HepG2 (cell line): ENCODE results near the gene TMTC2. TPM values are rescaled to one million over a fixed set of nuclear protein-coding genes. Genes with fewer than 3 reads are reported as not detected.

ENCODE experiments used
- ATAC-seq: fragments of 200-7000 bp; cut with Tn5 transposase; 3 replicates; pipeline ENCODE4 v1.9.1; 2020; ENCODE audit warnings: mild to moderate bottlenecking, moderate library complexity
- BruUV-seq: library from RNA; stranded (reverse); fragments of 400-500 nt; replicated peaks from 2 replicates; lab custom pipeline; 2021; lab: Mats Ljungman, UMichigan
- CTCF ChIA-PET: fragments of 300-600 bp; formaldehyde crosslinking; extraction: SDS; loops from one replicate; lab custom pipeline; 2021; ENCODE audit warnings: low total read pairs, inconsistent platforms, low intra/inter-chr PET ratio; lab: Yijun Ruan, JAX
- POLR2A ChIA-PET: fragments of 350-600 bp; sonication (Branson Sonifier 250); formaldehyde crosslinking; loops from one replicate; lab custom pipeline; 2020; ENCODE audit warnings: antibody characterized with exemption, inconsistent platforms; lab: Yijun Ruan, JAX
- DNase-seq: peaks from one replicate; pipeline ENCODE4 v3.0.0-alpha.2; 2015; ENCODE audit warnings: low spot score
- FAIRE-seq: peaks from 3 replicates; lab custom pipeline; 2011; peaks lifted over from hg19 to GRCh38; lab: Jason Lieb, UNC
- H2AFZ ChIP-seq: one replicate; pipeline ENCODE4 v1.6.1; 2011; ENCODE audit warnings: low read length, inconsistent platforms
- H3K27ac ChIP-seq: fragments of 300-600 bp; 3 replicates; pipeline ENCODE4 v1.8.0; 2011; ENCODE audit warnings: mixed run types, mild to moderate bottlenecking, mixed read lengths, low read length, inconsistent platforms; ENCODE audit not compliant: insufficient read depth; ENCODE audit errors: extremely low read length
- H3K27me3 ChIP-seq, 2 experiments: fragments of 200-600 bp in 1 of 2; 2 replicates in 1 of 2; 3 replicates in 1 of 2; pipeline versions ENCODE4 v1.6.0 to v1.8.0; 2011; ENCODE audit warnings: low read length in 2 of 2, mild to moderate bottlenecking in 2 of 2, moderate library complexity in 2 of 2, inconsistent platforms in 1 of 2; ENCODE audit not compliant: insufficient read depth in 2 of 2, control insufficient read depth in 1 of 2
- H3K36me3 ChIP-seq, 2 experiments: fragments of 200-600 bp in 1 of 2; replicated peaks in 1 of 2; 2 replicates in 1 of 2; 3 replicates in 1 of 2; pipeline versions ENCODE4 v1.5.1 to v1.8.0; 2011; ENCODE audit warnings: low read length in 2 of 2, inconsistent platforms in 1 of 2; ENCODE audit not compliant: insufficient read depth in 2 of 2, control insufficient read depth in 1 of 2
- H3K4me1 ChIP-seq: 2 replicates; pipeline ENCODE4 v1.5.1; 2012; ENCODE audit warnings: low read length, inconsistent platforms; ENCODE audit not compliant: insufficient read depth
- H3K4me2 ChIP-seq: 2 replicates; pipeline ENCODE4 v1.6.0; 2011; ENCODE audit warnings: low read depth, low read length, inconsistent platforms
- H3K4me3 ChIP-seq, 3 experiments: fragments of 200-600 bp in 1 of 3; sonication (generic), shearing (Covaris generic) in 1 of 3; replicated peaks in 1 of 3; 2 replicates each; pipeline ENCODE4 v1.5.1; 2011 to 2016; ENCODE audit warnings: low read length in 3 of 3, inconsistent platforms in 2 of 3, low read depth in 2 of 3, mild to moderate bottlenecking in 2 of 3, control low read depth in 1 of 3, mixed read lengths in 1 of 3; ENCODE audit not compliant: insufficient read depth in 1 of 3
- H3K79me2 ChIP-seq: one replicate; pipeline ENCODE4 v1.6.1; 2011; ENCODE audit warnings: low read length, inconsistent platforms; ENCODE audit not compliant: insufficient read depth
- H3K9ac ChIP-seq: 2 replicates; pipeline ENCODE4 v1.6.0; 2011; ENCODE audit warnings: mild to moderate bottlenecking, low read depth, low read length, inconsistent platforms; ENCODE audit not compliant: insufficient read depth
- H3K9me3 ChIP-seq: 2 replicates; pipeline ENCODE4 v1.5.1; 2012; ENCODE audit warnings: mild to moderate bottlenecking, low read length
- H4K20me1 ChIP-seq: 2 replicates; pipeline ENCODE4 v1.6.0; 2011; ENCODE audit warnings: inconsistent platforms, mild to moderate bottlenecking, low read length, moderate library complexity; ENCODE audit not compliant: insufficient read depth
- FOXM1 ChIP-seq: sonication (generic); formaldehyde crosslinking; IDR thresholded peaks from 2 replicates; pipeline ENCODE4 v1.5.0; 2020; ENCODE audit warnings: missing genetic modification reagents
- PAXIP1 ChIP-seq: sonication (generic); formaldehyde crosslinking; conservative IDR thresholded peaks from 2 replicates; pipeline ENCODE4 v1.4.0; 2020; ENCODE audit warnings: mild to moderate bottlenecking, missing genetic modification reagents, moderate library complexity
- in situ Hi-C: cut with HindIII; loops from 2 replicates; pipeline ENCODE4 v1.10.0; 2017; ENCODE audit warnings: low pct_unique_long_range_greater_than_20kb; ENCODE audit not compliant: extremely low pct_ligation_motif_present
- intact Hi-C: fragments of 100-400 bp; cut with micrococcal nuclease; formaldehyde crosslinking; loops from one replicate; pipeline ENCODE4 v1.10.0; 2022; ENCODE audit not compliant: unreplicated experiment
- polyA plus RNA-seq, 8 experiments: library from polyadenylated mRNA; depleted of rRNA in 3 of 8; stranded (reverse) in 7 of 8; unstranded in 1 of 8; fragments of >200 nt; fragmentation: Illumina TruSeq in 4 of 8; extraction: Trizol in 4 of 8; gene quantifications; 2 replicates each; pipeline versions ENCODE4 v1.2.1 to v1.2.3, GENCODE V29; 2011 to 2016; ENCODE audit warnings: low read depth in 4 of 8, missing spikeins in 1 of 8, mixed read lengths in 1 of 8; ENCODE audit not compliant: insufficient read depth in 1 of 8
- total RNA-seq, 5 experiments: library from RNA; depleted of rRNA; stranded (reverse); fragments of >200 nt; fragmentation: Illumina TruSeq; extraction: Trizol; gene quantifications; 2 replicates each; pipeline ENCODE4 v1.2.3, GENCODE V29; 2016; ENCODE audit warnings: low read depth in 1 of 5
- TF ChIP-seq, protein P1 (sequence below): sonication (generic); formaldehyde crosslinking; IDR thresholded peaks from 2 replicates; pipeline ENCODE4 v1.4.0; 2020; ENCODE audit warnings: missing genetic modification reagents

The TMTC2 gene
- total and polyA plus RNA-seq, 2 of the 13 experiments (the other 11 are each of a cell fraction or from before 2014, with no cell fraction given) = 0.55 to 0.63 TPM

GRCh38 chr12:82998509-82998908, 311.8 kb downstream of the TMTC2 start:
- H3K36me3 ChIP-seq = no peaks in the 10 kb centered on the region
- no peak overlapping the region for H2AFZ ChIP-seq
- FAIRE-seq (no peak), DNase-seq (no peak), ATAC-seq (no peak)
- H3K4me1 ChIP-seq = no peaks in the 10 kb centered on the region
- H4K20me1 ChIP-seq = no peaks in the 10 kb centered on the region
- H3K27ac ChIP-seq = no peak overlapping the region
- intact Hi-C loops = no loop called here
- BruUV-seq = no TSS peak
- TF ChIP-seq, protein P1, sequence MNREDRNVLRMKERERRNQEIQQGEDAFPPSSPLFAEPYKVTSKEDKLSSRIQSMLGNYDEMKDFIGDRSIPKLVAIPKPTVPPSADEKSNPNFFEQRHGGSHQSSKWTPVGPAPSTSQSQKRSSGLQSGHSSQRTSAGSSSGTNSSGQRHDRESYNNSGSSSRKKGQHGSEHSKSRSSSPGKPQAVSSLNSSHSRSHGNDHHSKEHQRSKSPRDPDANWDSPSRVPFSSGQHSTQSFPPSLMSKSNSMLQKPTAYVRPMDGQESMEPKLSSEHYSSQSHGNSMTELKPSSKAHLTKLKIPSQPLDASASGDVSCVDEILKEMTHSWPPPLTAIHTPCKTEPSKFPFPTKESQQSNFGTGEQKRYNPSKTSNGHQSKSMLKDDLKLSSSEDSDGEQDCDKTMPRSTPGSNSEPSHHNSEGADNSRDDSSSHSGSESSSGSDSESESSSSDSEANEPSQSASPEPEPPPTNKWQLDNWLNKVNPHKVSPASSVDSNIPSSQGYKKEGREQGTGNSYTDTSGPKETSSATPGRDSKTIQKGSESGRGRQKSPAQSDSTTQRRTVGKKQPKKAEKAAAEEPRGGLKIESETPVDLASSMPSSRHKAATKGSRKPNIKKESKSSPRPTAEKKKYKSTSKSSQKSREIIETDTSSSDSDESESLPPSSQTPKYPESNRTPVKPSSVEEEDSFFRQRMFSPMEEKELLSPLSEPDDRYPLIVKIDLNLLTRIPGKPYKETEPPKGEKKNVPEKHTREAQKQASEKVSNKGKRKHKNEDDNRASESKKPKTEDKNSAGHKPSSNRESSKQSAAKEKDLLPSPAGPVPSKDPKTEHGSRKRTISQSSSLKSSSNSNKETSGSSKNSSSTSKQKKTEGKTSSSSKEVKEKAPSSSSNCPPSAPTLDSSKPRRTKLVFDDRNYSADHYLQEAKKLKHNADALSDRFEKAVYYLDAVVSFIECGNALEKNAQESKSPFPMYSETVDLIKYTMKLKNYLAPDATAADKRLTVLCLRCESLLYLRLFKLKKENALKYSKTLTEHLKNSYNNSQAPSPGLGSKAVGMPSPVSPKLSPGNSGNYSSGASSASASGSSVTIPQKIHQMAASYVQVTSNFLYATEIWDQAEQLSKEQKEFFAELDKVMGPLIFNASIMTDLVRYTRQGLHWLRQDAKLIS = no peak
- TF ChIP-seq FOXM1 (CRISPR knock-in tag) = no peak
- TF ChIP-seq PAXIP1 (CRISPR knock-in tag) = no peak
- no peak overlapping the region for H3K4me2 ChIP-seq
- no peaks in the 10 kb centered on the region for H3K79me2 ChIP-seq
- H3K9ac ChIP-seq = no peak overlapping the region
- H3K27me3 ChIP-seq = no peaks in the 10 kb centered on the region
- no peak overlapping the region for H3K4me3 ChIP-seq
- CTCF ChIA-PET = no interaction called here
- in situ Hi-C loops = no loop called here
- POLR2A ChIA-PET = no interaction called here
- no peaks in the 10 kb centered on the region for H3K9me3 ChIP-seq
